Measurements from ENCODE around the gene KDM2B. TPM values are rescaled to one million over a fixed set of nuclear protein-coding genes. Genes with fewer than 3 reads are reported as not detected.

Gene KDM2B
- total and polyA plus RNA-seq, 2 experiments from 2014 or later = 59.4 to 161 TPM

- Histone ChIP-seq H3K4me2 (no peak overlapping the region), H2AFZ (no peak overlapping the region), H3K4me3 (no peak overlapping the region), H3K27me3 (ENCODE audit: insufficient read depth) (no peaks in the 10 kb centered on the region), H3K36me3 (ENCODE audit: insufficient read depth) (peaks cover 25% of the 10 kb centered on the region; the same call in 1 of the 2 replicates), H3K9me2 (ENCODE audit: insufficient read depth) (no peaks in the 10 kb centered on the region), H3K4me1 (ENCODE audit: insufficient read depth) (no peaks in the 10 kb centered on the region), H3F3A (replicated peaks; ENCODE audit: low read depth) (peaks cover 18% of the 10 kb centered on the region), H4K20me1 (replicated peaks; ENCODE audit: insufficient read depth) (peaks cover 29% of the 10 kb centered on the region), H3K27ac (ENCODE audit: low read depth) (peak overlapping the region; percentile 72; the same call in 1 of the 2 replicates), H3K79me2 (replicated peaks; ENCODE audit: insufficient read depth) (peaks cover 24% of the 10 kb centered on the region)
- Mint-ChIP-seq H3K27ac (peak overlapping the region; percentile 92; the same call in 1 of the 2 replicates), H3K4me1 (peaks cover 5% of the 10 kb centered on the region; the same call in 2 of the 3 replicates), H3K27me3 (ENCODE audit: insufficient read depth, low read depth, poor library complexity) (peaks cover 19% of the 10 kb centered on the region), H3K36me3 (ENCODE audit: low read depth) (peaks cover 66% of the 10 kb centered on the region), H3K9me3 (no peaks in the 10 kb centered on the region), H3K4me3 (no peak overlapping the region)
- TF ChIP-seq STAT1 (IDR thresholded peaks at IDR 0.05; ENCODE audit: unreplicated experiment) (no peak), ZNF114 (CRISPR knock-in tag; IDR thresholded peaks at IDR 0.05) (no peak), CTCF (conservative IDR thresholded peaks at IDR 0.05; ENCODE audit: low read depth in 2 of 2) (peak; percentile 90 to 92), CREB1 (CRISPR knock-in tag; IDR thresholded peaks at IDR 0.05; ENCODE audit: low read depth) (no peak), ZNF331 (CRISPR knock-in tag; IDR thresholded peaks at IDR 0.05; ENCODE audit: low read depth) (no peak), ETS1 (IDR thresholded peaks at IDR 0.05) (no peak), JUNB (IDR thresholded peaks at IDR 0.05; ENCODE audit: unreplicated experiment) (no peak), EZH2phosphoT487 (IDR thresholded peaks at IDR 0.05; ENCODE audit: unreplicated experiment) (no peak), POLR2AphosphoS5 (IDR thresholded peaks at IDR 0.05; ENCODE audit: low read depth) (no peak), NANOG (IDR thresholded peaks at IDR 0.05; ENCODE audit: borderline replicate concordance) (no peak)
- TF ChIP-seq, protein P1, sequence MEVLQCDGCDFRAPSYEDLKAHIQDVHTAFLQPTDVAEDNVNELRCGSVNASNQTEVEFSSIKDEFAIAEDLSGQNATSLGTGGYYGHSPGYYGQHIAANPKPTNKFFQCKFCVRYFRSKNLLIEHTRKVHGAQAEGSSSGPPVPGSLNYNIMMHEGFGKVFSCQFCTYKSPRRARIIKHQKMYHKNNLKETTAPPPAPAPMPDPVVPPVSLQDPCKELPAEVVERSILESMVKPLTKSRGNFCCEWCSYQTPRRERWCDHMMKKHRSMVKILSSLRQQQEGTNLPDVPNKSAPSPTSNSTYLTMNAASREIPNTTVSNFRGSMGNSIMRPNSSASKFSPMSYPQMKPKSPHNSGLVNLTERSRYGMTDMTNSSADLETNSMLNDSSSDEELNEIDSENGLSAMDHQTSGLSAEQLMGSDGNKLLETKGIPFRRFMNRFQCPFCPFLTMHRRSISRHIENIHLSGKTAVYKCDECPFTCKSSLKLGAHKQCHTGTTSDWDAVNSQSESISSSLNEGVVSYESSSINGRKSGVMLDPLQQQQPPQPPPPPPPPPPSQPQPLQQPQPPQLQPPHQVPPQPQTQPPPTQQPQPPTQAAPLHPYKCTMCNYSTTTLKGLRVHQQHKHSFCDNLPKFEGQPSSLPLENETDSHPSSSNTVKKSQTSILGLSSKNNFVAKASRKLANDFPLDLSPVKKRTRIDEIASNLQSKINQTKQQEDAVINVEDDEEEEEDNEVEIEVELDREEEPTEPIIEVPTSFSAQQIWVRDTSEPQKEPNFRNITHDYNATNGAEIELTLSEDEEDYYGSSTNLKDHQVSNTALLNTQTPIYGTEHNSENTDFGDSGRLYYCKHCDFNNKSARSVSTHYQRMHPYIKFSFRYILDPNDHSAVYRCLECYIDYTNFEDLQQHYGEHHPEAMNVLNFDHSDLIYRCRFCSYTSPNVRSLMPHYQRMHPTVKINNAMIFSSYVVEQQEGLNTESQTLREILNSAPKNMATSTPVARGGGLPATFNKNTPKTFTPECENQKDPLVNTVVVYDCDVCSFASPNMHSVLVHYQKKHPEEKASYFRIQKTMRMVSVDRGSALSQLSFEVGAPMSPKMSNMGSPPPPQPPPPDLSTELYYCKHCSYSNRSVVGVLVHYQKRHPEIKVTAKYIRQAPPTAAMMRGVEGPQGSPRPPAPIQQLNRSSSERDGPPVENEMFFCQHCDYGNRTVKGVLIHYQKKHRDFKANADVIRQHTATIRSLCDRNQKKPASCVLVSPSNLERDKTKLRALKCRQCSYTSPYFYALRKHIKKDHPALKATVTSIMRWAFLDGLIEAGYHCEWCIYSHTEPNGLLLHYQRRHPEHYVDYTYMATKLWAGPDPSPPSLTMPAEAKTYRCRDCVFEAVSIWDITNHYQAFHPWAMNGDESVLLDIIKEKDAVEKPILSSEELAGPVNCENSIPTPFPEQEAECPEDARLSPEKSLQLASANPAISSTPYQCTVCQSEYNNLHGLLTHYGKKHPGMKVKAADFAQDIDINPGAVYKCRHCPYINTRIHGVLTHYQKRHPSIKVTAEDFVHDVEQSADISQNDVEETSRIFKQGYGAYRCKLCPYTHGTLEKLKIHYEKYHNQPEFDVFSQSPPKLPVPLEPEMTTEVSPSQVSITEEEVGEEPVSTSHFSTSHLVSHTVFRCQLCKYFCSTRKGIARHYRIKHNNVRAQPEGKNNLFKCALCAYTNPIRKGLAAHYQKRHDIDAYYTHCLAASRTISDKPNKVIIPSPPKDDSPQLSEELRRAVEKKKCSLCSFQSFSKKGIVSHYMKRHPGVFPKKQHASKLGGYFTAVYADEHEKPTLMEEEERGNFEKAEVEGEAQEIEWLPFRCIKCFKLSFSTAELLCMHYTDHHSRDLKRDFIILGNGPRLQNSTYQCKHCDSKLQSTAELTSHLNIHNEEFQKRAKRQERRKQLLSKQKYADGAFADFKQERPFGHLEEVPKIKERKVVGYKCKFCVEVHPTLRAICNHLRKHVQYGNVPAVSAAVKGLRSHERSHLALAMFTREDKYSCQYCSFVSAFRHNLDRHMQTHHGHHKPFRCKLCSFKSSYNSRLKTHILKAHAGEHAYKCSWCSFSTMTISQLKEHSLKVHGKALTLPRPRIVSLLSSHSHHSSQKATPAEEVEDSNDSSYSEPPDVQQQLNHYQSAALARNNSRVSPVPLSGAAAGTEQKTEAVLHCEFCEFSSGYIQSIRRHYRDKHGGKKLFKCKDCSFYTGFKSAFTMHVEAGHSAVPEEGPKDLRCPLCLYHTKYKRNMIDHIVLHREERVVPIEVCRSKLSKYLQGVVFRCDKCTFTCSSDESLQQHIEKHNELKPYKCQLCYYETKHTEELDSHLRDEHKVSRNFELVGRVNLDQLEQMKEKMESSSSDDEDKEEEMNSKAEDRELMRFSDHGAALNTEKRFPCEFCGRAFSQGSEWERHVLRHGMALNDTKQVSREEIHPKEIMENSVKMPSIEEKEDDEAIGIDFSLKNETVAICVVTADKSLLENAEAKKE (CRISPR knock-in tag; IDR thresholded peaks at IDR 0.05) = 0 out of 2 replicates have a peak, but pooled peaks have one; percentile 43
- ATAC-seq = peak; percentile 93
- DNase-seq (ENCODE audit: low spot score) = peak; percentile 91
Measured at GRCh38 chr12:121443193-121443870, 137.5 kb downstream of the KDM2B start.

Measured in GM23338 (cell line).